Kidney (tissue), 14 donors: Measurements from ENCODE around the gene ZNF41. TPM values are rescaled to one million over a fixed set of nuclear protein-coding genes. Genes with fewer than 3 reads are reported as not detected.

Experiments used
- DNase-seq, 5 donors: peaks; one replicate each; pipeline ENCODE4 v3.0.0-alpha.2; 2013 to 2020
- FAIRE-seq: peaks from 2 replicates; lab custom pipeline; 2012; peaks lifted over from hg19 to GRCh38; lab: Jason Lieb, UNC
- H3K27ac ChIP-seq, 2 donors: one replicate each; pipeline ENCODE4 v1.7.0; 2013; ENCODE audit warnings: low read depth in 2 of 2, low read length in 2 of 2, inconsistent platforms in 1 of 2
- H3K27me3 ChIP-seq: one replicate; pipeline ENCODE4 v1.7.1; 2013; ENCODE audit warnings: low read length, inconsistent platforms; ENCODE audit not compliant: control insufficient read depth, insufficient read depth
- H3K36me3 ChIP-seq, 3 donors: one replicate each; pipeline versions ENCODE4 v1.7.0 to v1.7.1; 2013; ENCODE audit warnings: low read length in 3 of 3, control low read depth in 1 of 3, inconsistent platforms in 1 of 3; ENCODE audit not compliant: insufficient read depth in 3 of 3, control insufficient read depth in 2 of 3
- H3K4me1 ChIP-seq, 3 donors: one replicate each; pipeline versions ENCODE4 v1.7.0 to v1.7.1; 2013; ENCODE audit warnings: low read length in 3 of 3, inconsistent platforms in 1 of 3, low read depth in 1 of 3; ENCODE audit not compliant: control insufficient read depth in 2 of 3, insufficient read depth in 2 of 3
- H3K4me3 ChIP-seq, 3 donors: one replicate each; pipeline versions ENCODE4 v1.7.0 to v1.8.1; 2013; ENCODE audit warnings: low read length in 3 of 3, control low read depth in 1 of 3, inconsistent platforms in 1 of 3
- H3K9ac ChIP-seq, 3 donors: one replicate each; pipeline versions ENCODE4 v1.7.0 to v1.7.1; 2013; ENCODE audit warnings: low read length in 3 of 3, control low read depth in 1 of 3, inconsistent platforms in 1 of 3
- H3K9me3 ChIP-seq, 3 donors: one replicate each; pipeline versions ENCODE4 v1.7.0 to v1.7.1; 2013; ENCODE audit warnings: low read length in 3 of 3, control low read depth in 1 of 3, inconsistent platforms in 1 of 3; ENCODE audit not compliant: control insufficient read depth in 2 of 3, insufficient read depth in 1 of 3
- intact Hi-C: fragments of 100-400 bp; cut with DNase I; formaldehyde crosslinking; loops from one replicate; pipeline ENCODE4 v1.11.1; 2022
- polyA plus RNA-seq: library from polyadenylated mRNA; stranded (reverse); fragments of 350-450 nt; fragmentation: Illumina TruSeq; extraction: RNeasy Lipid Tissue Mini Kit (QIAGEN cat#74804); gene quantifications from one replicate; pipeline ENCODE4 v1.2.3, GENCODE V29; 2014; ENCODE audit warnings: low read depth, low replicate concordance; ENCODE audit not compliant: insufficient read depth
- total RNA-seq: library from RNA; stranded (reverse); fragmentation: NEBNext Ultra II Directional; extraction: Animal tissue kit (Norgen Biotek cat#: 25700); gene quantifications from one replicate; pipeline ENCODE4 v1.2.1, GENCODE V29; 2021
- TF ChIP-seq, protein P1 (sequence below): IDR thresholded peaks from 3 replicates; pipeline ENCODE4 v1.5.1; 2012; ENCODE audit warnings: mild to moderate bottlenecking, moderate library complexity, borderline replicate concordance; ENCODE audit not compliant: insufficient read depth; ENCODE audit errors: extremely low read depth
- donor health status: control.
- donor health status: control.
- donor health status: control.
- donor health status: control.
- donor health status: control.
- donor health status: DM: yes; HTN: yes; CAD: no.
- donor health status: Normal renal cell carcinoma (clear cell type).

ZNF41 gene
- total and polyA plus RNA-seq, 2 donors from 2014 or later = 2.5 to 12.7 TPM

DNA sequence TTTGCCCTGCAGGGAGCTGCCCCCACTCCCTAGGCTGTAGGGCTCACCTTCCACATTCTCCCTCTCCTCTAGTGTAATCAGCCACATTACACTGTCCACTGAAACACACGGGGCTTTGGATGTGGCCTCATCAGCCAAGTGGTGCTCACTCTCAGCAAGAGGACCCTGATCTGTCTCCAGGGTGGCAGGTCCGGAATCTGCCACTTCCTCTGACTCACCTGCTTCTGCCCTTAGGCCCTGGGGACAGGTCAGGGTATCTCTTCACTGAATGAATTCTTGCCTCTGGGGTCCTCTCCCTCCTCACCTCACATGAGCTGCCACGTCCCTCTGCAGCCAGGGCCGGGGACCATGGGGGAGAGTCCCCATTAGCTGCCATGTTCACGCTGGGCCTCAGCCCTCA lies 15.9 kb downstream of the ZNF41 start:
- no peaks in the 10 kb centered on the region for H3K36me3 ChIP-seq
- no peak overlapping the region for H3K9ac ChIP-seq
- H3K27ac ChIP-seq = no peak overlapping the region
- no peaks in the 10 kb centered on the region for H3K9me3 ChIP-seq
- DNase-seq (no peak), FAIRE-seq (no peak)
- TF ChIP-seq, protein P1, sequence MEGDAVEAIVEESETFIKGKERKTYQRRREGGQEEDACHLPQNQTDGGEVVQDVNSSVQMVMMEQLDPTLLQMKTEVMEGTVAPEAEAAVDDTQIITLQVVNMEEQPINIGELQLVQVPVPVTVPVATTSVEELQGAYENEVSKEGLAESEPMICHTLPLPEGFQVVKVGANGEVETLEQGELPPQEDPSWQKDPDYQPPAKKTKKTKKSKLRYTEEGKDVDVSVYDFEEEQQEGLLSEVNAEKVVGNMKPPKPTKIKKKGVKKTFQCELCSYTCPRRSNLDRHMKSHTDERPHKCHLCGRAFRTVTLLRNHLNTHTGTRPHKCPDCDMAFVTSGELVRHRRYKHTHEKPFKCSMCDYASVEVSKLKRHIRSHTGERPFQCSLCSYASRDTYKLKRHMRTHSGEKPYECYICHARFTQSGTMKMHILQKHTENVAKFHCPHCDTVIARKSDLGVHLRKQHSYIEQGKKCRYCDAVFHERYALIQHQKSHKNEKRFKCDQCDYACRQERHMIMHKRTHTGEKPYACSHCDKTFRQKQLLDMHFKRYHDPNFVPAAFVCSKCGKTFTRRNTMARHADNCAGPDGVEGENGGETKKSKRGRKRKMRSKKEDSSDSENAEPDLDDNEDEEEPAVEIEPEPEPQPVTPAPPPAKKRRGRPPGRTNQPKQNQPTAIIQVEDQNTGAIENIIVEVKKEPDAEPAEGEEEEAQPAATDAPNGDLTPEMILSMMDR = no peak
- intact Hi-C loops = no loop called here
- H3K4me1 ChIP-seq = no peaks in the 10 kb centered on the region
- H3K4me3 ChIP-seq = no peak overlapping the region
- no peaks in the 10 kb centered on the region for H3K27me3 ChIP-seq

- H3K9me3 ChIP-seq = no peaks in the 10 kb centered on the region
- H3K36me3 ChIP-seq = peaks cover 0 to 2% (median 0%) of the 10 kb centered on the region in 3 donors
- H3K4me3 ChIP-seq = no peak overlapping the region
- TF ChIP-seq, protein P1 = no peak
- H3K4me1 ChIP-seq = no peaks in the 10 kb centered on the region
- intact Hi-C loops = no loop called here
- DNase-seq (no peak), FAIRE-seq (no peak)
- no peaks in the 10 kb centered on the region for H3K27me3 ChIP-seq
- no peak overlapping the region for H3K9ac ChIP-seq
- no peak overlapping the region for H3K27ac ChIP-seq
These were observed 22.5 kb downstream of the ZNF41 start for GRCh38 chrX:47460561-47460960.

DNA sequence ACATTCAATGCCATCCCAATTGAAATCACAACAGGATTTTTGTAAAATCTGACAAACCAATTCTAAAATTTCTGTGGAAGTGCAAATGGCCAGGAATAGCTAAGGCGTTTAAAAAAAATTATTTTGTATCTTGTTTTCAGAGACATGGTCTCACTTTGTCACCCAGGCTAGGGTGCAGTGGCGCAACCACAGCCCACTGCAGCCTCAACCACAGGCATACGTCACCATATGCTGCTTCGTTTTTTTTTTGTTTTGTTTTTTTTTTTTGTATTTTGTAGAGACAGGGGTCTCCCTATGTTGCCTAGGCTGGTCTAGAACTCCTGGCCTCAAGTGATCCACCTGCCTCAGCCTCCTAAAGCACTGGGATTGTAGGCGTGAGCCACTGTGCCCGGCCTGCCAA lies 24.5 kb downstream of the ZNF41 start:
- Histone ChIP-seq H3K27me3 (no peaks in the 10 kb centered on the region), H3K9ac (no peak overlapping the region), H3K27ac (no peak overlapping the region), H3K4me1 (no peaks in the 10 kb centered on the region), H3K36me3 (peaks cover 0 to 3% (median 2%) of the 10 kb centered on the region in 3 donors), H3K9me3 (no peaks in the 10 kb centered on the region), H3K4me3 (no peak overlapping the region)
- FAIRE-seq = no peak
- TF ChIP-seq, protein P1 = no peak
- intact Hi-C loops = no loop called here
- no peak for DNase-seq

DNA sequence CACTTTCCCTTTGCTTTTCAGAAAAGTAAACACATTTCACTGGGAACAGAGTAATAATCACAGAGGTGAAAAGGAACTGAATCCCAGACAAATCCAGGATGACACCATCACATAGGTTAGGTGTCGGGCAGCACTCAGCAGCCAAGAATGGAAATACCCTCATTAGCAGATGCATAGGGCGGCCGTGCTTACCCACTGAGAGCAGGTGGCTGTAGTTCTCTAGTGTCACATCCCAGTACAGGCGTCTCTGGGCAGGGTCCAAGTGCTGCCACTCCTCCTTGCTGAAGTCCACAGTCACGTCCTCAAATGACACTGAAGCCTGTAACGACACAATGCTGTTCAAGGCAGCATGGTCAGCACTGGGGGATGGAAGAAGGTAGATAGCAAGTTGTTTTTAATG lies 26.9 kb downstream of the ZNF41 start:
- Histone ChIP-seq H3K9ac (no peak overlapping the region), H3K4me1 (no peaks in the 10 kb centered on the region), H3K9me3 (no peaks in the 10 kb centered on the region), H3K4me3 (no peak overlapping the region), H3K27ac (no peak overlapping the region), H3K27me3 (no peaks in the 10 kb centered on the region), H3K36me3 (peaks cover 0 to 3% (median 2%) of the 10 kb centered on the region in 3 donors)
- TF ChIP-seq, protein P1 = no peak
- no peak for DNase-seq
- intact Hi-C loops = no loop called here
- no peak for FAIRE-seq
